Measurements from ENCODE around the gene TEX26.

GRCh38 chr13:30889196-30889690 lies 43.2 kb upstream of the TEX26 start:
- TF ChIP-seq FOXA1 (IDR thresholded peaks at IDR 0.05) (no peak), EGR1 (IDR thresholded peaks at IDR 0.05; ENCODE audit: low read depth in 2 of 2) (no peak), MAX (IDR thresholded peaks at IDR 0.05) (no peak), CTCF (IDR thresholded peaks at IDR 0.05; ENCODE audit: low read depth, low read length, missing input control) (no peak), REST (IDR thresholded peaks at IDR 0.05) (no peak), JUND (IDR thresholded peaks at IDR 0.05) (no peak), RXRA (IDR thresholded peaks at IDR 0.05) (no peak), YY1 (IDR thresholded peaks at IDR 0.05) (no peak), TAF1 (conservative IDR thresholded peaks at IDR 0.05) (no peak), HNF4G (IDR thresholded peaks at IDR 0.05) (no peak), HNF4A (conservative IDR thresholded peaks at IDR 0.05) (no peak)
- TF ChIP-seq, protein P1, sequence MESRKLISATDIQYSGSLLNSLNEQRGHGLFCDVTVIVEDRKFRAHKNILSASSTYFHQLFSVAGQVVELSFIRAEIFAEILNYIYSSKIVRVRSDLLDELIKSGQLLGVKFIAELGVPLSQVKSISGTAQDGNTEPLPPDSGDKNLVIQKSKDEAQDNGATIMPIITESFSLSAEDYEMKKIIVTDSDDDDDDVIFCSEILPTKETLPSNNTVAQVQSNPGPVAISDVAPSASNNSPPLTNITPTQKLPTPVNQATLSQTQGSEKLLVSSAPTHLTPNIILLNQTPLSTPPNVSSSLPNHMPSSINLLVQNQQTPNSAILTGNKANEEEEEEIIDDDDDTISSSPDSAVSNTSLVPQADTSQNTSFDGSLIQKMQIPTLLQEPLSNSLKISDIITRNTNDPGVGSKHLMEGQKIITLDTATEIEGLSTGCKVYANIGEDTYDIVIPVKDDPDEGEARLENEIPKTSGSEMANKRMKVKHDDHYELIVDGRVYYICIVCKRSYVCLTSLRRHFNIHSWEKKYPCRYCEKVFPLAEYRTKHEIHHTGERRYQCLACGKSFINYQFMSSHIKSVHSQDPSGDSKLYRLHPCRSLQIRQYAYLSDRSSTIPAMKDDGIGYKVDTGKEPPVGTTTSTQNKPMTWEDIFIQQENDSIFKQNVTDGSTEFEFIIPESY (IDR thresholded peaks at IDR 0.05), result no peak

Data from liver (tissue), 3 donors.